NCI-H1105 treated with DMSO at 0.1 percent for 48 hours (cell line): ENCODE results near the gene CC2D2A.
"Not testable (repeated sequence)": the region's sequence is repeated elsewhere in the genome, so short reads cannot be mapped to it uniquely, and the experiment has no call there.

Source experiments
- DNase-seq: peaks from one replicate; lab custom pipeline; 2025; lab: John Stamatoyannopoulos, UW

CC2D2A gene

DNA sequence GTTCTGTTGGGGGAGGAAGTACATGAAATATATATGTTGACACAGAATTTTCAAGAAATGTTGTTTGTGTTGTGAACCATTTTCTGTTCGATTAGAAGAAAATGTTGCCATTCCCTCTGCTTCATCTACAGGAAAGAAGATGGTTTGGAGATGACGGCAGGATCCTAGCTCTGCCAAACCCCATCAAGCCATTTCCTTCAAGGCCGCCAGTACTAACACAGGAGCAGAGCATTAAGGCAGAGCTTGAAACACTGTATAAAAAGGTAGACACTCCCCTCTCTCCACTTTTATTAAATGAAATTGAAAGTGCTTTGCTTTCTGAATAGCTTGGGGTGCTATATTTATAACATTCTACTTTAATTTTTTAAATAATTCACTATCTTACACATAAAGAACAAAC, 46.8 kb downstream of the CC2D2A start:
- DNase-seq = no peak

- DNase-seq = not testable (repeated sequence)
Measured at GRCh38 chr4:15517681-15518080, 48.0 kb downstream of the CC2D2A start.

GRCh38 chr4:15521442-15522039, 51.9 kb downstream of the CC2D2A start:
- DNase-seq = no peak

DNA sequence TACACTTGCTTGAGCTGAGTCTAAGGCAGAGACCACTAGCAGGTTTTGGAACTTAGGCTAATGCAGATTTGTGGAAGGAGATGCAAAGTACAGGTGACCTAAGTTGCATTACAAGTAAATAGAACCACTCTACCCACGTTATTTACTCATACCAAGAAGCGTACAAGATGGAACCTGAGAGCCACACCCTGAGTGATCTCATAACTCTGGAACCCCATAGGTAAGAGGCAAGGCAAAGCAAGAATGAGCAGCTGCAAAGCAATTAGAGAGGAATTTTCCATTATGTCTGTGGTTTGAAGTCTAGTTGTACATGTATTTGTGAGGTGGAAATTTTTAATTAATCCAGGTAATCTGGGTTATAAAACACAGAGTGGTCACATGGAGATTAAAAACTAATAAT, 55.4 kb downstream of the CC2D2A start:
- no peak for DNase-seq

DNA sequence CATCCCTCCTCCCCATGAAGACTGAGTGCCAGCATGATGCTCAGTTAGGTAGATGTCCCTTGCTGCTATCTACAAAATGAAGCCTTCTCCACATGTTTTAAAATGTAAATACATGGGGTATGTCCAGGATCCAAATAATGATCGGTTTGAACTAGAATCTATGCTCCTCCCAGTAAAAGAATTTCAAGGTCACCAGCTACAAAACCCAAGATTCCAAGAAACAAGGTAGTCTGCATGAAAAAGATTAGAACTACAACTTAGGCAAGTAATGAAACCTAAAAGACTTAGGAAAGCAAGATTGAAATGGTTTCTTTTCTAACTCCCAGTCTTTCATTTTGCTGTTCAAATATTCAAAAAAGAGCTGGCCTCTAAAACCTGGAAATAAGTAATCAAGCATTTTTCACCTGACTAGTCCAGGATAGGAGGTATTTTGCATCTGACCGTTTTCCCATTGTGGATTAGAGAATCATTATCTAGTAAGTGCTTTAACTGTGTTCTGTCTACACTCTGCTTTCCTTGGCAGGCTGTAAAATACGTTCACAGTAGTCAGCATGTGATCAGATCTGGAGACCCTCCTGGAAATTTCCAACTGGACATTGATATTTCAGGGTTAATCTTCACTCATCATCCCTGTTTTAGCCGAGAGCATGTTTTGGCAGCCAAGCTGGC, 57.4 kb downstream of the CC2D2A start:
- no peak for DNase-seq

DNA sequence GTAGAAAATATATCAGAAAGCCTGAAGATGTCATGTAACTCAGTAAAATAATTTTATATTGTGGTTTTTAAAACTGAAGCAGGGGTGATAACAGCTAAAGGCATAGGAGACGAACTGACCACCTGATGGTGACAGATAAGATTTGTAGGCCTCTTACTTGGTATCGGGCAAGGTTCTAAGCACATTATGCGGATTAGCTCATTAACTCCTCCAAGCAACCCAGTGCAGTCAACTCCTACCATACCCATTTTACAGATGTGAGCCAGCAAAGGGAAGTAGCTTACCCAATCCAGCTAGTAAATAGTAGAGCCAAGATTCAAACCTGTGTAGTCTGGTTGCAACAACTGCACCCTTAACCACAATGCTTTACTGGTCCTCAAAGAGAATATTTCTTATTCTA, 62.1 kb downstream of the CC2D2A start:
- no peak for DNase-seq

- no peak for DNase-seq
Measured at GRCh38 chr4:15533817-15534216, 64.1 kb downstream of the CC2D2A start.

DNA sequence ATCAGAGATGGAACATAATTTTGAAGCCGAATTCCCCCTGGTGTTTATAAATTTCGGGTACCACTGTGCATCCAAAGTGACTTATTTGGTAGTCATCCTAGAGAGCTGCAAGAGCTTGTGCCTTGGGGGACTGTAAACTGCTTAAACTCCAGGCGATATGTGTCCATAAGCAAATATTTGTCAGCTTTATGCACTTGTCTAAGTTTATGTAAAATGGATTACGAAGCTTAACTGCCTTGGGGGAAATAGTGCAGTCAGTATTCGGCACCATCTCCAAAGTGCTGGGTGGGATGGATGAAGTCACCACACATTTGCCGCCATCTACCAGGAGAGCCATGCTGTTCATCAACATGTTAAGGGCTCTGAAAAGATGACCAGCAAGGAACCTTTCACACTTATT, 65.9 kb downstream of the CC2D2A start:
- DNase-seq = no peak

GRCh38 chr4:15536552-15537499, 67.1 kb downstream of the CC2D2A start:
- DNase-seq = no peak

DNA sequence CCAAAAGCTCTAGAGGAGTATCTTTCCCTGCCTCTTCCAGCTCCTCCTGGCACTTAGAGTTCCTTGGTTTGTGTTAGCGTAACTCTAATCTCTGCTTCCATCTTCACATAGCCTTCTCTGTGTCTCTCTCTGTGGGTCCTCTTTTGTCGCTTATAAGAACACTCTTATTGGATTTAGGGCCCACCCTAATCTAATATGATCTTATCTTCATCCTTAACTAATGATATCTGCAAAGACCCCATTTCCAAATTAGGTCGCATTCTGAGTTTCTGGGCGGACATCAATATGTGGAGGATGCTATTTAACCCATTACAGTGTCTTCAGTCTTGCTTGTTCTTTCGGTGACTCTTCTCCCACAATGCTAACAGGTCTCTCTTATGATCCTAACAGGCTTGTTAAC, 72.3 kb downstream of the CC2D2A start:
- DNase-seq = no peak

GRCh38 chr4:15542760-15543159, 73.1 kb downstream of the CC2D2A start:
- no peak for DNase-seq

DNA sequence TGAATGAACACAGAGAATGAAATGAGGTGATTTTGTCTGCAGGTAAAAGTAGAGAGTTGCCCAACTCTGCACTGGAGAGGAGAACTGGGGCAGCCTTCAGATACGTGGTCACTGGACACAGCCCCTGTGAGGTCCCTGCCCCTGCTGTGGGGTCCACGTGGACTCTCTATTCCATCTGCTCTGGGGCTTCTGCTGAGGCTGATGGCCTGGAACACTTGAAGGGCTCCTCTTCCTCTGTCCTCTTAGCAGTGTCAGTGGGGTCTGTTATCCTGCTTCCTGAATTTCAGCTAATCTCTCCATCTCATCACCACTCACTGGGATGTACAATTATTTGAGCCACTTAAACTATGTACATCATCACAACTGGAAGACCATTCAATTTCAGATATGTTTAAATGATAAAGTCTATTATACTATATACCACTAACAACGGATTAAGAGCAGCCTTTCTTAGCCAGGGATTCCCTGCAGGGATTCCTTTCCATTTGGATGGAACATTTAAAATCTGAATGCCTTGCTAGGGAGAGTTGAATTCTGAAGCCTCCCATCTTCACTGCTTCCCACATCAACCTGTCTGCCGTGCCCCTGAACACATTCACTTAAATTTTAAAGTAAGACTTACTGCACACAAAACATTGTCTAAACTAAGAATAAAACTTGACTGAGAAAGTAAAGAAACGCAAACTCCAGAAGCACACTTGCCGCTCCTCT, 74.0 kb downstream of the CC2D2A start:
- no peak for DNase-seq

DNA sequence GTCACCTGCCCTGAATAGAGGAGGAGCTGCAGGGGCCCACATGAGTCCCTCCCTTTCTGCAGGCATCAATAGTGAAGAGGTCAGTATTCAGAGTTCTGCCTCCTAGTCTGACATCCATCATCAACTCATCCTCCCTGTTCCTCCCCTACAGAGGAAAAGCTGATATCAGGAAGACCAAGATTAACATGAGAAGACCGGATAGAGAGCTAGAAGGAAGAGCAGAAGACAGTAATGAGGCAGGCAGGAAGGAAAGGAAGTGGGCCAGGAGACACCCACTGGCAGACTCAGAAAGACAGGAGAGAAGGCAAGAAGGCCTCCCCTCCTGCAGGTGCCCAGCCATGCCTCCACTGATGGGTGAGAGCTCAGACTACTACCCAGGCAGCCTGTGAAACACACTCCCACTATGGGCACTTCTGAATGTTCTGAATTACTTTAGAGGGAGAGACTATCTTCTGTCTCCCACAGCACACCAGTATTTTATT, 74.6 kb downstream of the CC2D2A start:
- DNase-seq = no peak

DNA sequence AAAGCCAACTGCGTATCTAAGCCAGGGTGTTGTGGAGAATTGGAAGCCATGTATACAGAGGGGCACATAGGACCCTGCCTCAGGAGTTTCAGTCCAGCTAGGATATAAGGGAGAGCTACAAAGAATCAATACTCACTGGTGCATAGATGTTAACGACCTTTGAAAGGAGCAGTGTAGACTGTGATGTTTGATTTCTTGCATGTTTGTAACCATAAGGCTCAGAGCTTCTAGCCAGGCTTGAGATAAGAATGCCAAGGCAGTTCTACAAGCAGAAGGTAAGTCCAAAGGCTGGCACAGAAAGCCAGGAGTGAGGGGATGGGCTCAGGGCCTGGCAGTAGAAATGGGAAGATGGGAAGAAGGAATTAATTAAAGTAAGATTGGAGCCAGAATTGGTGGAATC, 75.7 kb downstream of the CC2D2A start:
- no peak for DNase-seq

DNA sequence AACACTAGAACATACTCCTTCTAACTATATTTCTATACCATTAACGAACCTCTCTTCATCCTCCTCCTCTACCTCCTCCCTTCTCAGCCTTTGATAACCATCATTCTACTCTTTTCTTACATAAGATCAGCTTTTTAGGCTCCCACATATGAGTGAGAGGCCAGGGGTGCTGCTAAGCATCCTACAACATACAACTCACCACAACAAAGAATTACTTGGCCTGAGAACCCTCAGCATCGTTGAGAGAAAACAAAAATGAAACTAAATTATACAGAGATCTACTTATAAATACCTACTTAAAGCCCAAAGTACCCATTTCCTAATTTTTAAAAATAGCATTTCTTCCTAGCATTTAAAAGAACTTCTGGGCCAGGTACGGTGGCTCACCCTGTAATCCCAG, 77.7 kb downstream of the CC2D2A start:
- DNase-seq = no peak

DNA sequence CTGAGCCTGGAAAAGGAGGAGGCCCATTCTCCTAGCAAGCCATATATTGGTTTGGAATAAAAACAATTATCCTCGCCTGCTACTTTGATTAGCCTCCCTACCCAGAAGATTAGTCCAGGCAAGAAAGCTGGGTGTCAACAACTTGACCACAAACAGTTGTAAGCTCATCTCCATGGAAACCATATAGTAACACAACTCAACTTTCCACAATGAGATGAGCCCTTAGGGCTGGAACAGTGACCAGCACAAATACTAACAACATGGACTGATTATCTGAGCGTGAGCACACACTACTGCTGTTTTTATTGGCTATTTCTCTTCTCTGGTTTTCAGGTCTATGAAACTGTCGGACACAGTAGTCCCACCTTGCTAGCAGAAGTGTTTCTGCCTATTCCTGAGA, 80.8 kb downstream of the CC2D2A start:
- no peak for DNase-seq

DNA sequence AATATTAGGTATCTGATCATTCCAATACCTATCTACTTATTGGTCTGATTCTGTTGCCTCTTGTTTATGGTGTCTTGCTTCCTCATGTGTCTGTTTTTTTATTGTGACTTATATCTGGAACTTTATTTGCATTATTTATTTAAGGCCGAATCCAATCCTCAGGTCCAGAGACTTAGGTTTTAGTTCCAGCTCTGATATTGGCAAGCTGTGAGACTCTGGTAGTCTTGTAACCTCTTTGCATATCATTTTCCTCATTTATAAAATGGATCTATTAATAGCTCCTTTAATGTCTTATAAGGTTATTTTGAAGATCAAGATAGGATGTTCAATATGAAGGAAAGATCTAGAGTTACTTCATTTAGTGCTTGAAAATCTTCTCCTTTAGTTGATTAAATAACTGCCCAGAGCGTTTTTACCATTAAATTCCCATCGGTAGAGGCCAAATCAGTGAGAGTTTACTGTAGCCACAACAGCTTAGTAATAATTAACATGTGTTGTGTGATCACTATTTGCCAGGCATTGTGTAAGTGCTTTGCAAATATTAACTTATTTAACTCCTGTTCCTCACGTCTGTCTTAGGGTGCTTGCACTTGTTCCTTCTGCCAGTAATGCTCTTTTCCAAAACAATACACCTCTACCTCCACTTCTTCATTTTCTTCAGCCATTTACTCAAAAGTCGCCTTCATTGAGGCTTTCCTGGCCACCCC, 82.2 kb downstream of the CC2D2A start:
- DNase-seq = no peak

DNA sequence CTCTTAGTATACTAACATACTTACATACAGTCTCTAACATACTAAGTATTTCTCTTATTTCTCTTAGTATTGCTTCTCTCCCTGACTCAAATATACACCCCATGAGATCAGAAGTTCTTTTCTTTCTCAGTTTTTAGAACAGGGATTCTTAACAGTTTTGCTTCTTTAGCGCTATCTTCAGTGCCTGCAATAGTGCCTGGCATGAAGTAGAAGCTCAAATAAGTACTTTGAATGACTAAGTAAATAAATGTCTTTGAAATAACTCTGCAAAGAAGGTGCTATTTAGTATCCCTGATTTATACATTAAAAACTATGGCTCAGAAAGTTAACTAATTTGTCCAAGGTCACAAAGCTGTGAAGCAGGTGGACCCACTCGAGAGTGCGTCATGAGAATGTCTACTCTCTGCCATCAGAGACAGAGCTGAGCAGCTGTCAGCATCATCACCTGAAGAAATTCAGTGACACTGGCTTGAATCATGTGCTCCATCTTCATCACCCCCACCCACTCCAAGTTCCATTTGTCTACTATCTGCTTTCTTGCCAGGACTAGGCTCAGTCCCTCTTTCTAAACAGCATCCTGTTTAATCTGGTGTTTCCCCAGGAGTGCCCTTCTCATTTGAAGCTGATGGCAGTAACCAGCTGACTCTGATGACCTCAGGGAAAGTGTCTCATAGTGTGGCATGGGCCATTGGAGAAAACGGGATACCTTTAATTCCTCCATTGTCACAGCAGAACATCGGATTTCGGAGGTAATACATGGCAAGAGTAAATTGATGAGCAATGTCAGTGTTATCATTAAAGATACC, 83.1 kb downstream of the CC2D2A start:
- no peak for DNase-seq

- DNase-seq = no peak
Measured at GRCh38 chr4:15556511-15557092, 86.9 kb downstream of the CC2D2A start.

DNA sequence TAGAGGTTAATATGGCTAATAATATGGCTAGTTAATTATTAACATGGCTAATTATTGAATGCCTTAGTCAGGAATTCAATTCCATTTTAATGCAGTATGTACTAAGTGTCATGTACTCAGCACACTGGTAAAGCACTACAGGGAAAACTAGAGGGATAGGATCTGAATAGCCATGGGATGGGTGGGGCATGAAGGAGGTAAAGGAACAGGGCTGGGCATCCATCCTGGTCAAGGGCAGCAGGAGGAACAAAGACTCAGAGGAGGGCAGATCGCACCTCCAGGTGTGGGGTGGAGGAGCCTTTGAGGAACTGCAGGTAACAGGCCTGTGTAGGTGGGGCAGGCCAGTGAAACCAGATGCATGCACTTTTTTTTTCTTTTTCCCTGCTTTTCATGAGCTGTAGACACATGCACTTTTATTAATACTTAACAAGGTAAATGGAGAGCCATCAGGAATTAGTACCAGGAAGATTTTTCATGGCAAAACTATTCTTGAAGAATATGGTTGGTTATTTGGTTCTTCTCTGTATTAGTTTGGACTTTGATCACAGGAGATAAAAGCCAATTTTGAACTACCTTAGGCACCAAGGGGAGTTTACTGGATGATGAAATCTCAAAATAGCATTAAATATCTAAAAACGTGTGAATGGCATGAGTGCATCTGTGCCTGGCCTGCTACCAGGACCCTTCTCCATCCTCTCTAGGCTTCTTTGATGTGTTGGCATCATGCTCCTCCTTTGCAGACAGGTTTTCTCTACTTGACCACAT, 88.3 kb downstream of the CC2D2A start:
- DNase-seq = no peak
